ENCODE data around the gene NUP214. TPM values are rescaled to one million over a fixed set of nuclear protein-coding genes. Genes with fewer than 3 reads are reported as not detected.
A peak's percentile ranks its signal among the peaks of the same experiment; 100 is the strongest.
"Not testable (repeated sequence)": the region's sequence is repeated elsewhere in the genome, so short reads cannot be mapped to it uniquely, and the experiment has no call there.

The NUP214 gene
- total RNA-seq, 1 experiment from 2014 or later: 36.1 TPM

GRCh38 chr9:131179561-131180219 is 54.3 kb downstream of the NUP214 start:
- H3K4me3 ChIP-seq: no peak overlapping the region
- H3K27me3 ChIP-seq: no peaks in the 10 kb centered on the region
- H3K36me3 ChIP-seq: peaks cover 70% of the 10 kb centered on the region
- peaks cover 11% of the 10 kb centered on the region for H3K4me1 ChIP-seq
- no peaks in the 10 kb centered on the region for H3K9me3 ChIP-seq (replicated peaks)
- H3K27ac ChIP-seq: 0 out of 2 replicates have a peak overlapping the region, but pooled peaks have one; percentile 16
- DNase-seq: peak in 1 of 2 experiments; percentile 24

DNA sequence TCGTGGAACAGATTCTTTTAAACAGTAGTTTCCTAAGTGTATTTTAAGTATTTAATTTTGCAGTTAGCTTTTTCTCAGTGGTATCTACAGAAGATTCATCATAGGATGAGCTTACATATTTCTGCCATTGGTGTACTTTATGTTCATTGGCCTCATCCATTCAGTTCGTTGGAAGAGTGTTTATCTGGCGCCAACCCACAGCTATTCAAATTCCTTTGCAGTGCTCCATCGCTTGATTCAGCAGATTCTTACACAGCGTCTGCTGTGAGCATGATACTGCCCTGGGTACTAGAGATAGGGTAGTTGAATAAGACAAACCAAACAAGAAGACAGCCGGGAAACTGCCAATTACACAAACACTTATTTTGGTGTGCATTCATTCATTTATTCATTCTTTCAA is 55.1 kb downstream of the NUP214 start:
- H3K27me3 ChIP-seq: no peaks in the 10 kb centered on the region
- H3K36me3 ChIP-seq: peaks cover 65% of the 10 kb centered on the region
- no peak for DNase-seq
- no peak overlapping the region for H3K27ac ChIP-seq
- H3K9me3 ChIP-seq (replicated peaks): no peaks in the 10 kb centered on the region
- H3K4me1 ChIP-seq: peaks cover 11% of the 10 kb centered on the region
- no peak overlapping the region for H3K4me3 ChIP-seq

- H3K4me1 ChIP-seq: peaks cover 11% of the 10 kb centered on the region
- peaks cover 64% of the 10 kb centered on the region for H3K36me3 ChIP-seq
- DNase-seq: no peak
- H3K27ac ChIP-seq: no peak overlapping the region
- H3K4me3 ChIP-seq: no peak overlapping the region
- H3K27me3 ChIP-seq: no peaks in the 10 kb centered on the region
- H3K9me3 ChIP-seq (replicated peaks): no peaks in the 10 kb centered on the region
Measured at GRCh38 chr9:131181091-131181681, 55.8 kb downstream of the NUP214 start.

- Histone ChIP-seq H3K36me3 (peaks cover 64% of the 10 kb centered on the region), H3K9me3 (replicated peaks) (no peaks in the 10 kb centered on the region), H3K4me1 (no peaks in the 10 kb centered on the region), H3K27me3 (no peaks in the 10 kb centered on the region), H3K27ac (no peak overlapping the region), H3K4me3 (no peak overlapping the region)
- DNase-seq: no peak
Measured at GRCh38 chr9:131185924-131186323, 60.5 kb downstream of the NUP214 start.

DNA sequence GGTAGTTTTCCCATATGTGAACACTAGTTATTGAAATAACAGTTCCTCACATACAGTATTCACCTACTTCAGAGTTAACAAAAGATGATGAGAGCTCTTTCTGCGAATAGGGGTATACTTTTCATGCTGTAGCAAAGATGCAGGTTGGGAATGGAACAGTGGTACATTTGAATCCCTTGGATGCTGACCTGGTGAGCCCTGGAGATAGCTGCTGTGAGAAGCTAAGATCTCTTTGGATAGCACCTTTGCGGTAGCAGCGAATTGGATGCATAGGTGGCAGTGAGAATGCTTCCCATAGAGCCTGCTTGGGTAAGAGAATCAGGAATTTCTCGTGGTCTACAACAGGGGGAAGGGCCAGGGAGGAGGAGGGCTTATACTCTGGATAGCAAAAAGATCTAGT is 61.2 kb downstream of the NUP214 start:
- Histone ChIP-seq H3K4me1 (no peaks in the 10 kb centered on the region), H3K4me3 (no peak overlapping the region), H3K27me3 (no peaks in the 10 kb centered on the region), H3K27ac (no peak overlapping the region), H3K36me3 (peaks cover 66% of the 10 kb centered on the region), H3K9me3 (replicated peaks) (no peaks in the 10 kb centered on the region)
- no peak for DNase-seq

DNA sequence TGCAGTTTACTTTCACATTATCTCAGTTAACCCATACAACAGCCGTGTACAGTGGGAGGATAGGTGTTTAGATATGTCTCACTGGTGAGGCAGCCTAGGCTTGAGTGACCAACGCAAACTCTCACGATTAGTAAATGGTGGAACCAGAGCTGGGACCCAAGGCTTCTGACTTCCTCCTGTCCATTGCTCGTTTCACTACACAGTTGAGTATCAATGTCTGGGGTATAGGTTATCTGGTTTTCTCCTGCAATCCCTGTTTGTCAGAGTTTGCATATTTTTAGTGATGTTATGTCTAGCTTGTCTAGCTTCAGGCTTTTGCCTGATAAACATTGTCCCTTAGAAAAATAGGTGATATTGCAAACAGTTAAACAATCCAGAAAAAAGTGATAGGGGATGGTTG is 62.6 kb downstream of the NUP214 start:
- H3K27me3 ChIP-seq: no peaks in the 10 kb centered on the region
- peaks cover 62% of the 10 kb centered on the region for H3K36me3 ChIP-seq
- no peaks in the 10 kb centered on the region for H3K9me3 ChIP-seq (replicated peaks)

GRCh38 chr9:131188976-131189375 is 63.6 kb downstream of the NUP214 start:
- Histone ChIP-seq H3K4me1 (no peaks in the 10 kb centered on the region), H3K27ac (no peak overlapping the region), H3K9me3 (replicated peaks) (no peaks in the 10 kb centered on the region), H3K4me3 (no peak overlapping the region), H3K27me3 (no peaks in the 10 kb centered on the region), H3K36me3 (peaks cover 58% of the 10 kb centered on the region)
- no peak for DNase-seq

More for the DNA sequence above, 62.6 kb downstream of the NUP214 start:
- no peak overlapping the region for H3K27ac ChIP-seq
- no peak overlapping the region for H3K4me3 ChIP-seq
- DNase-seq: no peak
- no peaks in the 10 kb centered on the region for H3K4me1 ChIP-seq

DNA sequence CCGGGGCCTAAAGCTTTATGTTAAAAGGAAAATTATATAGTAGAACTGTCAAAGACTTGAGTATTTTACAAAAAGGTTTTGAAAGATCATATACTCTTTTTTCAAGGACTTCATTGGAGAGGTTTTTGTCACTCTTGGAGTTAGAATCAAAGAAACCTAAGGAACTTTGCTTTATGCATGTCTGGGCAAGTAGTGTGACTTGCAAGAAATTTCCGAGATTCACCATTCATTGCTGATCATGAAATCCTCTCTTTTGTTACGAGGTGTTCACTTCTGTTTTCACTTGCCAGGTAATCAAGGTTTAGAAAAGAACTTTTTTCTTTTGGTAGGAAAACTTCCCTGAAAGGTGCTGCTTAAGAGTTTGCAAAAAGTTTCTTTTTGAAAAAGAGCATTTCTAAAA is 64.8 kb downstream of the NUP214 start:
- H3K4me1 ChIP-seq: no peaks in the 10 kb centered on the region

DNA sequence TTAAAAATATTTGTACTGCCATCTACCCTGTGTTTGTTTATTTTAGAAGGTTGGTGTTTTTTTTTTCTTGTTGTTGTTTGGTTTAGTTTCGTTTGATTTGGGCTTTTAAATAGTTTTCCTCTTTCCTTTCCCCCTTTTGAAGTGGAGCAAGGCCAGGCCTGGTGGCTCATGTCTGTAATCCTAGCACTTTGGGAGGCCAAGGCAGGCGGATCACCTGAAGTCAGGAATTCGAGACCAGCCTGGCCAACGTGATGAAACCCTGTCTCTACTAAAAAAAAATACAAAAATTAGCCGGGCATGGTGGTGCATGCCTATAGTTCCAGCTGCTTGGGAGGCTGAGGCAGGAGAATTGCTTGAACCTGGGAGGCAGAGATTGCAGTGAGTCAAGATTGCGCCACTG is 65.6 kb downstream of the NUP214 start:
- peaks cover 68% of the 10 kb centered on the region for H3K36me3 ChIP-seq
- not testable (repeated sequence) for DNase-seq; H3K27me3 ChIP-seq; H3K4me3 ChIP-seq; H3K27ac ChIP-seq; H3K4me1 ChIP-seq; H3K9me3 ChIP-seq (replicated peaks)

More for the DNA sequence above, 64.8 kb downstream of the NUP214 start:
- Histone ChIP-seq H3K36me3 (peaks cover 66% of the 10 kb centered on the region), H3K27ac (no peak overlapping the region), H3K27me3 (no peaks in the 10 kb centered on the region), H3K9me3 (replicated peaks) (no peaks in the 10 kb centered on the region), H3K4me3 (no peak overlapping the region)
- DNase-seq: no peak

GRCh38 chr9:131191857-131192256 is 66.5 kb downstream of the NUP214 start:
- no peaks in the 10 kb centered on the region for H3K27me3 ChIP-seq
- no peak overlapping the region for H3K27ac ChIP-seq
- DNase-seq: no peak
- no peaks in the 10 kb centered on the region for H3K9me3 ChIP-seq (replicated peaks)
- no peak overlapping the region for H3K4me3 ChIP-seq
- H3K4me1 ChIP-seq: no peaks in the 10 kb centered on the region
- H3K36me3 ChIP-seq: peaks cover 66% of the 10 kb centered on the region

- Histone ChIP-seq H3K36me3 (peaks cover 70% of the 10 kb centered on the region), H3K4me1 (no peaks in the 10 kb centered on the region)
Measured at GRCh38 chr9:131193051-131193450, 67.7 kb downstream of the NUP214 start.

DNA sequence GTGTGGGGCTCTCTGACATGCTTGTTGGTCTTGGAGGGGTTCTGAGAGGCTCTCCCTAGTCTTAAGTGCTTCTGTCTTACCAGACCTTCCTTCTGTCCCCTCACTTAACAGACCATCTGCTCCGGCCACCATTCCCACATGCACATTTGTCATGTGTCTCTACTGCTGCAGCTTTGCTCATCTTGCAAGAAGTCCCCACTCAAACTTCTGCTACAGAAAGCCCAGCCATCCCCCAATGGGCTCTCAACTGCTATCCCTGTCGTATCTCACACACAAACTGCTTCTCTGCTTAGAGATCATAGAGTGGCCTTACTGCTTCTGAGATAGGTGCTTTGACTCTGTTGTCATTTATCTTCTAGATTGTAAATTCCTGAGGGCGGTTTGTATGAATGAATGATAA is 69.4 kb downstream of the NUP214 start:
- Histone ChIP-seq H3K4me3 (no peak overlapping the region), H3K27me3 (no peaks in the 10 kb centered on the region), H3K27ac (no peak overlapping the region), H3K4me1 (no peaks in the 10 kb centered on the region), H3K9me3 (replicated peaks) (no peaks in the 10 kb centered on the region), H3K36me3 (peaks cover 69% of the 10 kb centered on the region)
- DNase-seq: no peak

More at GRCh38 chr9:131193051-131193450, 67.7 kb downstream of the NUP214 start:
- Histone ChIP-seq H3K4me3 (no peak overlapping the region), H3K9me3 (replicated peaks) (no peaks in the 10 kb centered on the region), H3K27ac (no peak overlapping the region), H3K27me3 (no peaks in the 10 kb centered on the region)
- DNase-seq: no peak

- peaks cover 73% of the 10 kb centered on the region for H3K36me3 ChIP-seq
Measured at GRCh38 chr9:131197160-131197911, 72.0 kb downstream of the NUP214 start.

GRCh38 chr9:131198041-131198715 is 72.8 kb downstream of the NUP214 start:
- Histone ChIP-seq H3K36me3 (peaks cover 74% of the 10 kb centered on the region), H3K9me3 (replicated peaks) (no peaks in the 10 kb centered on the region), H3K4me3 (no peak overlapping the region), H3K4me1 (no peaks in the 10 kb centered on the region), H3K27ac (no peak overlapping the region), H3K27me3 (no peaks in the 10 kb centered on the region)
- no peak for DNase-seq

More at GRCh38 chr9:131197160-131197911, 72.0 kb downstream of the NUP214 start:
- H3K27me3 ChIP-seq: no peaks in the 10 kb centered on the region
- H3K4me1 ChIP-seq: no peaks in the 10 kb centered on the region
- H3K27ac ChIP-seq: no peak overlapping the region
- H3K4me3 ChIP-seq: no peak overlapping the region
- no peak for DNase-seq
- no peaks in the 10 kb centered on the region for H3K9me3 ChIP-seq (replicated peaks)

GRCh38 chr9:131201856-131202255 is 76.5 kb downstream of the NUP214 start:
- Histone ChIP-seq H3K27ac (no peak overlapping the region), H3K4me1 (no peaks in the 10 kb centered on the region), H3K27me3 (no peaks in the 10 kb centered on the region), H3K36me3 (peaks cover 83% of the 10 kb centered on the region), H3K9me3 (replicated peaks) (no peaks in the 10 kb centered on the region), H3K4me3 (no peak overlapping the region)
- DNase-seq: no peak
